GM10847 (cell line): Measurements from ENCODE around the gene SCYGR5.
"Not testable (repeated sequence)": the region's sequence is repeated elsewhere in the genome, so short reads cannot be mapped to it uniquely, and the experiment has no call there.

Source experiments
- POLR2A ChIP-seq: IDR thresholded peaks from 2 replicates; pipeline ENCODE4 v1.6.1; 2011; ENCODE audit not compliant: insufficient read length; ENCODE audit errors: extremely low read depth

Gene SCYGR5, protein sequence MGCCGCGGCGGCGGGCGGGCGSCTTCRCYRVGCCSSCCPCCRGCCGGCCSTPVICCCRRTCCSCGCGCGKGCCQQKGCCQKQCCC

DNA sequence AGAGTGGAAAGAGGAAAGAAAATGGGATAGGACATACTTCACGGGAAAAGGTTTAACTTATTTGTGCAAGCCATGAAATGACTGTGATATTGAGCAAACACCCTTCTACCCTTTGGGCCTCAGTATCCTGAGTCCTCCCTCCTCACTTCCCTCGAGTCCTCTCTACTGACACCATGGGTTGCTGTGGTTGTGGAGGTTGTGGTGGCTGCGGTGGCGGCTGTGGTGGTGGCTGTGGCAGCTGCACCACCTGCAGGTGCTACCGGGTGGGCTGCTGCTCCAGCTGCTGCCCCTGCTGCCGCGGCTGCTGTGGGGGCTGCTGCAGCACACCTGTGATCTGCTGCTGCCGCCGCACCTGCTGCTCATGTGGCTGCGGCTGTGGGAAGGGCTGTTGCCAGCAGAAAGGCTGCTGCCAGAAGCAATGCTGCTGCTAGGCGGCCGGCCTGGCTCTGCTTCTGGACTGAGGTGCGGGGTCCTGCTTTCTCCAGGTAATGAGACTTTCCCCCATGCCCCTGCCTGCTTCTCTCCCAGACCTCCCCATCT, at the start of gene SCYGR5:
Gene SCYGR5, plus strand, starts transcription at position 174 of the 540 bp plus-strand sequence. Its CDS starts 0 bp downstream, at position 174.
- TF ChIP-seq POLR2A: not testable (repeated sequence)

DNA sequence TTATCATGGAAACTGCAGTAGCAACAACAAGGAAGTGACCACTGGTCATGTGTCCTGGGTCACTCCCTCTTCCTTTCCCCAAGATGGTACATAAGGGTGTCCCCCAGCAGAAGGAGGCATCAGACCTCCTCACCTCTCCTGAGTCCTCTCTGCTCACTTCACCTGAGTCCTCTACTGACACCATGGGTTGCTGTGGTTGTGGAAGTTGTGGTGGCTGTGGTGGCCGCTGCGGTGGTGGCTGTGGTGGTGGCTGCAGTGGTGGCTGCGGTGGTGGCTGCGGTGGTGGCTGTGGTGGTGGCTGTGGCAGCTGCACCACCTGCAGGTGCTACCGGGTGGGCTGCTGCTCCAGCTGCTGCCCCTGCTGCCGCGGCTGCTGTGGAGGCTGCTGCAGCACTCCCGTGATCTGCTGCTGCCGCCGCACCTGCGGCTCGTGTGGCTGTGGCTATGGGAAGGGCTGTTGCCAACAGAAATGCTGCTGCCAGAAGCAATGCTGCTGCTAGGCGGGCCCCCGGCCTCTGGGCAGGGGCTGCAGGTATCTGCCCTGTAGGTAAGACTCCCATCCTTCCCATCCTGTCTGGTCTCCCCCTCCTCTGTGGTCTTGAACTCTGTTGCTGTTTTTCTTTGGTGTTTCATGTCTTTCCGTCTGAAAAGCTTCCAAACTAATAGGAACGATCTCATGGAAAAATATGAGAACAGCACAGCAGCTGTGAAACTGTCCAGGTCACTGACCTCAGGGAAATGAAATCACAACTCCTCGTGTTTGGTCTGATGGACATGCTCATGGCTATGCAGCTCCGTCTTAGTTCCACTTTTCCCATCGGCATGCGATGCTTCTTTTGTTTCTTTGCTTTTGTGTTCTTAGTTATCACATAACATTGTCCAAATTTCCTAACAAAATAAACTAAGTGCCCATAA, 49.0 kb upstream of the SCYGR5 start, which contains the start of gene SCYGR4:
Gene SCYGR4, plus strand, starts transcription at position 183 of the 915 bp plus-strand sequence. Its CDS starts 0 bp downstream, at position 183.
- no peak for TF ChIP-seq POLR2A

DNA sequence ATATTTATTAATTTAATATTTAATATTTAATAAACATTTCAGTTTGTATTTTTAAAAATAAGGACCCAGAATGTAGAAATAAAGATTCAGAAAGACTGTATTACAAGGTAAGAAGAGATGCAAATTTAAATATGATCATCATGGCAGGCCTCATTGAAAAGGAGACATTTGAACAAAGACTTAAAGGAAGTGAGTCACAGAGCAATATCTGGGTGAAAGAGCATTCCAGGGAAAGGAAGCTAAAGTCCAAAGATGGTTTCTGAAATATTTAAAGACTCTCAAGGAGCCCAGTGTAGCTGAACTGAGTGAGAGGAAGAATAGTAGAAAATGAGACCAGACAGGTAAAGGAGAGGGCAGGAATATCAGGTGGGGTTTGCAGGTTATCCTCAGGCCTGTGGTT, 43.4 kb upstream of the SCYGR5 start:
- no peak for TF ChIP-seq POLR2A

- TF ChIP-seq POLR2A: no peak
Observed at GRCh38 chr2:227625420-227625819, 41.2 kb upstream of the SCYGR5 start.

DNA sequence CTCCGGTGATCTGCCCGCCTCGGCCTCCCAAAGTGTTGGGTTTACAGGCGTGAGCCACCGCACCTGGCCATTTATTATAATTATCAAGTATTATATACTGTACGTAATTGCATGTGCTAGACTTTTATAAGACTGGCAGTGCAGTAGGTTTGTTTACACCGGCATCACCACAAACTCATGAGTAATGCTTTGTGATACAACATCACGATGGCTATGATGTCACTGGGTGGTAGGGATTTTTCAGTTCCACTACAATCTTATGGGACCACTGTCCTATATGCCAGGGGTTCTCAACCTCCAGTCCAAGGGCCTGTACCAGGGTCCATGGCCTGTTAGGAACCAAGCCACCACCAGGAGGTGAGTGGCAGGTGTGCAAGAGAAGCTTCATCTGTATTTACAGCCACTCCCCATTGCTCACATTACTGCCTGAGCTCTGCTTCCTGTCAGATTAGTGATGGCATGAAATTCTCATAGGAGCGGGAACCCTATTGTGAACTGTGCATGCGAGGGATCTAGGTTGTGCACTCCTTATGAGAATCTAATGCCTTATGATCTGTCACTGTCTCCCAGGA, 39.9 kb upstream of the SCYGR5 start:
- no peak for TF ChIP-seq POLR2A

- TF ChIP-seq POLR2A: no peak
Observed at GRCh38 chr2:227627769-227628168, 38.8 kb upstream of the SCYGR5 start.

GRCh38 chr2:227629435-227629834, 37.2 kb upstream of the SCYGR5 start:
- TF ChIP-seq POLR2A: no peak

DNA sequence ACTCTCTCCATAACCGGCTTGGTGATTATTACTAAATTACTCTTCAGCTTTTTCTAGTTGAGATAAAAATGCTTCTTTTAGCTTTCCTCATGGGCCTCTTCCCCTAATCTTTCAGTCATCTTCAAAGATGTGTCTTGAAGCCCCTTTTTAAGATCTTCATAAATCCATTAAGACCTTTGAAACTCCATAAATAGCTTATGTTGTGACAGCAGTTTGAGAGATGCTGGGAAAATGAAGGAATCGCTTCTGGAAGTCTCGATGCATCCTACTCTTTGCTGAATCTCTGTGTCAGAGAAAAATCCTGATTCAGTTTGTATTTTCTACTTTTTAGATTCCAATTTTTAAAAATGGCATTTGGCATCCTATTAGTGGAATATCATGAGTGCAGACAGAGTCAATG, 36.3 kb upstream of the SCYGR5 start:
- TF ChIP-seq POLR2A: no peak

DNA sequence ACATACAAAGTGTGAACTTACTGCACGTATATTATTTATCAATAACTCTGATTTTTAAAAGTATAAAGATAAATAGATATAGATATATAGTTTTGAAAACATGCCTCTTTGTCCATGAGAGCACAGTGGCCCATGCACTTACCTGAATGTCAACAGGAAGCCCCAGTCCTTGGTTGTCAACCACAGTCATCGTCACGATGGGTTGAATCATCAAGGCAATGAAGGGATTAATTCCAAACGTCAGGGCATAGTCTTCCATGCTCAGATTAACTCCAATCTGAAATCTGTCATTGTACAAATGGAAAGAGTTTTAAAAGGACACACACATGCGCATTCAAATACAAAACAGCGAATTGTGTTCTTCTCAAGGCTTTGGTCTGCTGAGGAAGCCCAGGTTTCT, 33.8 kb upstream of the SCYGR5 start:
- TF ChIP-seq POLR2A: no peak

DNA sequence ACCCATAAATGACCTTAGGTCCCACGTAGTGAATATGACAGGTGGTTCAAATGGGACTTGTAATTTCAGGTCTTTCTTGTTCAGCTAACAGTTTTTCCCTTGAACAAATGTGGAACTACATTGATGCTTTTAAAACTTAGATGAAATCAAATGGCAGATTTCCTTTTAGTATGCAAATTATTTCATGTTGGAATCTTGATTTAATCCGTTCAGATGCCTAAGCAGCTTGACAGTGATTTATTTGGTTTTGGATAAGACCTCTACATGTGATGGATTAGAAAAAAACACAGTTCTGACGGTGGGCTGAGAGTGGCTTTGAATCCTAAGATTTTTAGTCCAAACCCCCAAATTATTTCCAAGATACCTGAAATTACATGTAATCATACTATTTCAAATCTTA, 32.4 kb upstream of the SCYGR5 start:
- no peak for TF ChIP-seq POLR2A

- TF ChIP-seq POLR2A: no peak
Observed at GRCh38 chr2:227642656-227643055, 23.9 kb upstream of the SCYGR5 start.

GRCh38 chr2:227643990-227644551, 22.5 kb upstream of the SCYGR5 start:
- no peak for TF ChIP-seq POLR2A

- TF ChIP-seq POLR2A: no peak
Observed at GRCh38 chr2:227653419-227653818, 13.2 kb upstream of the SCYGR5 start.

DNA sequence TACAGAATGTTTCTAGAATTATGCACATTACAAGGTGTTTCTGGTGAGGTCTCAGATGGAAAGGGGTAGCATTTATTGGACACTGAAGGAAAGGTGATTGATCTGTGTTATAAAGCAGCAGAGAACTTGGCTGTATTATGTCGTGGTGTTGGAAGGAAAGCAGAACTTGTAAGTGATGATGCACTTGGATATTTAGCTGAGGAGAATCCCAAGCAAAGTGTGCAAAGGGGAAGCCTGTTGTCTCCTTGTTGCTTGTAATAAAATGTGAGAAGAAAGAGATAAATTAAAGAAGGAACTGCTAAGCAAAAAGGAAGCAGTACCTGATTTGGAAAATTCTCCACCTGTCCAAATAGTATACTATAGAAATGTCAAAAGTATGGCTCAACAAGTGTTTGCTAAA, 12.2 kb upstream of the SCYGR5 start:
- no peak for TF ChIP-seq POLR2A

- TF ChIP-seq POLR2A: no peak
Observed at GRCh38 chr2:227655454-227655853, 11.2 kb upstream of the SCYGR5 start.
